Fibroblast of villous mesenchyme (primary cell): Measurements from ENCODE around the gene FRMPD2. TPM values are rescaled to one million over a fixed set of nuclear protein-coding genes. Genes with fewer than 3 reads are reported as not detected.

Source experiments
- DNase-seq: peaks from one replicate; pipeline ENCODE4 v3.0.0-alpha.2; 2010; ENCODE audit warnings: low read depth
- H3K4me3 ChIP-seq: 2 replicates; pipeline ENCODE4 v1.5.1; 2011; ENCODE audit warnings: low read depth, mild to moderate bottlenecking, low read length
- total RNA-seq: library from RNA; depleted of rRNA; stranded (reverse); fragments of >200 nt; gene quantifications from 2 replicates; pipeline ENCODE4 v1.2.3, GENCODE V29; 2012
- TF ChIP-seq, protein P1 (sequence below): IDR thresholded peaks from 2 replicates; pipeline ENCODE4 v1.5.1; 2012; ENCODE audit warnings: low read depth, mild to moderate bottlenecking, low read length; ENCODE audit not compliant: insufficient read depth

Gene FRMPD2
- total RNA-seq, 1 donor = under 0.01 TPM

DNA sequence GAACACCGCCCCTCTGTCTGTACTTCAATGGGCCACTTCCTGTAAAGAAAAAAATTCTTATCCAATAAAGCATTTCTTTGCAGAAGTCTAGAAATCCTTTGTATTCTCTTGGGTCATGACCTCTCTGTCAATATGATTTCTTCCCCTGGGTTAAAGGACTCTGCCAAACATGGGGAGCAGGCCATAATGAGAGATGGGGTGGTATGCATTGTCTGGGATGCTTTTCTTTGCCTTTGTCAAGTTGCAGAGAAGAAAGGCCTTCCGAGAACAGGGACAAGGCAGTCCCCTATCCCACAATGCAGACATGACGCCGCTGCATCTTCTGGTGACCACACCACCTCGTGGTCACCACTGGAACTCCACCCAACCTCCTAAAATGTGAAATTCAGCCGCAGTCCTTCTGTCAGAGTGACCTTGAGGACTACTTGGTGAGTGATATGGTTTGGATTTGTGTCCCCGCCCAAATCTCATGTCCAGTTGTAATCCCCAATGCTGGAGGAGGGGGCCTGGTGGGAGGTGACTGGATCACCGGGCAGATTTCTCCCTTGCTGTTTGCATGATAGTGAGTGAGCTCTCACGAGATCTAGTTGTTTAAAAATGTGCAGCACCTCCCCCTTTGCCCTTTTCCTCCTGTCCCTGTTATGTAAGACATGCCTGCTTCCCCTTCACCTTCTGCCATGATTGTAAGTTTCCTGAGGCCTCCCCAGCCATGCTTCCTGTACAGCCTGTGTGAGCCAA, 15.2 kb upstream of the FRMPD2 start:
- peak; percentile 43 for DNase-seq
- TF ChIP-seq, protein P1, sequence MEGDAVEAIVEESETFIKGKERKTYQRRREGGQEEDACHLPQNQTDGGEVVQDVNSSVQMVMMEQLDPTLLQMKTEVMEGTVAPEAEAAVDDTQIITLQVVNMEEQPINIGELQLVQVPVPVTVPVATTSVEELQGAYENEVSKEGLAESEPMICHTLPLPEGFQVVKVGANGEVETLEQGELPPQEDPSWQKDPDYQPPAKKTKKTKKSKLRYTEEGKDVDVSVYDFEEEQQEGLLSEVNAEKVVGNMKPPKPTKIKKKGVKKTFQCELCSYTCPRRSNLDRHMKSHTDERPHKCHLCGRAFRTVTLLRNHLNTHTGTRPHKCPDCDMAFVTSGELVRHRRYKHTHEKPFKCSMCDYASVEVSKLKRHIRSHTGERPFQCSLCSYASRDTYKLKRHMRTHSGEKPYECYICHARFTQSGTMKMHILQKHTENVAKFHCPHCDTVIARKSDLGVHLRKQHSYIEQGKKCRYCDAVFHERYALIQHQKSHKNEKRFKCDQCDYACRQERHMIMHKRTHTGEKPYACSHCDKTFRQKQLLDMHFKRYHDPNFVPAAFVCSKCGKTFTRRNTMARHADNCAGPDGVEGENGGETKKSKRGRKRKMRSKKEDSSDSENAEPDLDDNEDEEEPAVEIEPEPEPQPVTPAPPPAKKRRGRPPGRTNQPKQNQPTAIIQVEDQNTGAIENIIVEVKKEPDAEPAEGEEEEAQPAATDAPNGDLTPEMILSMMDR = peak; percentile 92
- no peak overlapping the region for H3K4me3 ChIP-seq

DNA sequence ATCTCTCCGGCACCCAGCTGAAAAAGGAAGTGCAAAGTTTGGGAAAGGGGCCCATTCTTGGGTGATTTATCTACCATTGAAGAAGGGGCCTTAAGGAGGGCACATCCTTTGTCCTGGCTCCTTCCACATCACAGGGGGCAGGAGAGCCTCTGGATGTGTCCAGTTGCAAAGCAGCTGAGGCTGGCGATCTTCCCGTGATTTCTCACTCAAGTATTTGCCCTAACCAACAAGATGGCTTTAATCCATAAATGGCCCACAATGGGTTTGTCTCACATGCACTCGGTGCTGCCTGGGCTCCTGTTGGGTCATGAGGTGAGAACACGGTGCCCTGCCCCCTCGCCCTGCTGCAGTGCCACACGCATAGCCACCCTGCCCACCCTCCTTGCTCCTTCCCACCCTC, 14.2 kb upstream of the FRMPD2 start:
- TF ChIP-seq, protein P1 = no peak
- no peak overlapping the region for H3K4me3 ChIP-seq
- no peak for DNase-seq

DNA sequence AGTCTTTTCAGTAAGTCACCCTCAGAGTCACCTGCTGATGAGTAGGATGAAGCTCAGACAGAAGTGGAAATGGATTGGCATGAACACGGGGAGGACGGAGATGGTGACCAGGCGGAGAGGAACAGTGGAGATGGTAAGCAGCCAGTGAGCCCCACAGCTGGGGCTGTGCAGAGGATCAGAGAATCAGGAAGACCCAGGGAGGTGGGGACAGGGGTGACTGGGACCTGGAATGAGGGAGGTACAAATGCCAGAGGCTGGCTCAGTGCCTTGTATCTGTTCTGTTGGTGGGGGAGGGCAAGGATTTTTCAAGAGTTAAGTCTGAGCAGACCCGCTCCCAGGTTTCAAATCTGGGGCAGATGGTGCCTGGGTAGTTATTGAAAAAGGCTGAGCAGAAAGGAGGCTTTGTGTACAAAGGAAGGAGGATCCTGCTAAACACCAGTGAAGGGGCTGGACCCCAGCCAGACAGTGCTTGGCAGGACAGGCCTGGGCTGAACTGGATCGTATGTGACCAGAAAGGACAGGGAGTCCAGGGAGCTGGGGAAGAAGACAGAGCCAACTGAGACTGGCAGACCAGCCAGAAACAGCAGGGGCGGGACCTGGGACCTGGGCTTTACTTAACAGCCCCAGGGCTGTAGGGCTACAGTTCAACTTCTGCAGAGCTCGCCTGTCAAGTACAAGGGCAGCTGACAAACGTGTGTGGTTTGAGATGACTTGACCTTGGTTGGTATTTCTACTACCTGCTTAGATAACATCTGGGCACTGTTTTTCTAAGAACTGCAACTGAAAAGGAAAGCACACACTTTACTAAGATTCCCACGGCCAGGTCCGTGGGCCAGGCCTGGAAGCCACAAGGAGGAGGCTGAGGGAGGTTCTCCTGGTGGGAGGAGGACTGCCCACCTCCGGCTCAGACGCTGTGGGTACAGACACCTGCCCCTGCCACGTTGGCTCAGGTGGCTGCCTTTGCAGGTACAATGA, 13.2 kb upstream of the FRMPD2 start:
- no peak overlapping the region for H3K4me3 ChIP-seq
- TF ChIP-seq, protein P1 = no peak
- no peak for DNase-seq

DNA sequence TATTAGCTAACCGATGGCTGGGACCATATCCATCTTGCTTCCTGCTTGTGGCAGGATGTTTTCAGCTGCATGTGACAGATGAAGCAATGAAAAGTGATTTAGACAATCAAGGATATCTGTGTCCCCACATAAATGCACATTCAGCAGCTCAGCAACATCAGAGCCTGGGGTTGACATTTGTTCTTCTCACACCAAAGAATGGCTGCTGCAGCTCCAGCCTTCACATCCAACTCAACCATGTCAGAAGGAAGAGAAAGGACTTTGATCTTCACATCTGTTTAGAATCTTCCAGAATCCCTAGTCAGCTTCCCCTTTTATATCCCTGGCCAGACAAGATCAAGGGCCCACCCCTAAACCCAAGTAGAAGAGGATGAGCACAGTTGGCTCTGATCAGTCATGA, 11.9 kb upstream of the FRMPD2 start:
- TF ChIP-seq, protein P1 = no peak
- no peak for DNase-seq

DNA sequence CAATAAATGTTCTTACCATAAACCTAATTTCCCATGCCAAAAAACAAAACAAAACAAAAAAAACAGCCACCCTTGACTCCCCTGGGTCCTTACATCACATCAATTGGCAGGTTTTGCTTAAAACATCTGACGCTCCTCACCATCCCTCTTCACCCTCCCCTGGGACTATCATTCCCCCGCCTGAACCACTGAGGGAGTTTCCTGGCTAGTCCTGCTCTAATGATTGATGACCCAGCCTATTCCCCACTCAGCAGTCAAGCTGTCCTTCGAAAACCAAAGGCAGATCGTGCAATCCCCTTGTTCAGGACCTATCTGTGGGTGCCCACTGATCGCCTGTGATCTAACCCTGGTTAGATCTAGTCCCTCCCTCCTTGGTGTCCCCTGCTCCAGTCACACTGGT, 11.2 kb upstream of the FRMPD2 start:
- TF ChIP-seq, protein P1 = no peak
- no peak overlapping the region for H3K4me3 ChIP-seq
- DNase-seq = no peak

More for the DNA sequence above, 11.9 kb upstream of the FRMPD2 start:
- H3K4me3 ChIP-seq = no peak overlapping the region

DNA sequence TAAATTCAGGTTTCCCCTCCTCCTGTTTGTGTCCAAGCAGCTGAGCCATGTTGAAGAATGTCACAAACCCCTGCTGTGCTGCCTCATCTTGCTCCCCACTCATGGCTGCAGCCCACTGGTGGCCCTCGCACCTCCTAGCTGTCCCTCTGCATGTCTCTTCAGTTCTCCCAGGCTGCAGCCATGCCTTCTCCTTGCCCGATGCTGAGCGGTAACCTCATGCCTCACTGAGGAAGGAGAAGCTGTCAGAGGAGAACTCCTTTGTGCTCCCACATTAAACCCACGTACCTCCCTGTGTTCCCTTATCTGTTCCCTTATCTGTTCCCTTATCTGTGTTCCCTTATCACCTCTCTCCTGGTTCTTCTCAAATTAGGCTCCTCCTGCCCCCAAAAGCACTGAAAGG, 10.3 kb upstream of the FRMPD2 start:
- TF ChIP-seq, protein P1 = no peak
- no peak for DNase-seq
- H3K4me3 ChIP-seq = no peak overlapping the region
